WI38 (cell line): ENCODE results near the gene SPEM2.

Experiments used
- H3K4me3 ChIP-seq: 2 replicates; pipeline ENCODE4 v1.5.1; 2011; ENCODE audit warnings: low read depth, mild to moderate bottlenecking, control low read depth, low read length
- TF ChIP-seq, protein P1 (sequence below): IDR thresholded peaks from 2 replicates; pipeline ENCODE4 v1.5.1; 2012; ENCODE audit warnings: low read depth, mild to moderate bottlenecking, control low read depth, low read length

SPEM2 gene

GRCh38 chr17:7405350-7406234, 19.8 kb upstream of the SPEM2 start:
- TF ChIP-seq, protein P1, sequence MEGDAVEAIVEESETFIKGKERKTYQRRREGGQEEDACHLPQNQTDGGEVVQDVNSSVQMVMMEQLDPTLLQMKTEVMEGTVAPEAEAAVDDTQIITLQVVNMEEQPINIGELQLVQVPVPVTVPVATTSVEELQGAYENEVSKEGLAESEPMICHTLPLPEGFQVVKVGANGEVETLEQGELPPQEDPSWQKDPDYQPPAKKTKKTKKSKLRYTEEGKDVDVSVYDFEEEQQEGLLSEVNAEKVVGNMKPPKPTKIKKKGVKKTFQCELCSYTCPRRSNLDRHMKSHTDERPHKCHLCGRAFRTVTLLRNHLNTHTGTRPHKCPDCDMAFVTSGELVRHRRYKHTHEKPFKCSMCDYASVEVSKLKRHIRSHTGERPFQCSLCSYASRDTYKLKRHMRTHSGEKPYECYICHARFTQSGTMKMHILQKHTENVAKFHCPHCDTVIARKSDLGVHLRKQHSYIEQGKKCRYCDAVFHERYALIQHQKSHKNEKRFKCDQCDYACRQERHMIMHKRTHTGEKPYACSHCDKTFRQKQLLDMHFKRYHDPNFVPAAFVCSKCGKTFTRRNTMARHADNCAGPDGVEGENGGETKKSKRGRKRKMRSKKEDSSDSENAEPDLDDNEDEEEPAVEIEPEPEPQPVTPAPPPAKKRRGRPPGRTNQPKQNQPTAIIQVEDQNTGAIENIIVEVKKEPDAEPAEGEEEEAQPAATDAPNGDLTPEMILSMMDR = no peak
- H3K4me3 ChIP-seq = peak overlapping the region; percentile 75

- TF ChIP-seq, protein P1 = no peak
- H3K4me3 ChIP-seq = peak overlapping the region; percentile 75
These were observed 19.1 kb upstream of the SPEM2 start for GRCh38 chr17:7406235-7406825.

- H3K4me3 ChIP-seq = no peak overlapping the region
- TF ChIP-seq, protein P1 = no peak
These were observed 18.3 kb upstream of the SPEM2 start for GRCh38 chr17:7407082-7407481.

DNA sequence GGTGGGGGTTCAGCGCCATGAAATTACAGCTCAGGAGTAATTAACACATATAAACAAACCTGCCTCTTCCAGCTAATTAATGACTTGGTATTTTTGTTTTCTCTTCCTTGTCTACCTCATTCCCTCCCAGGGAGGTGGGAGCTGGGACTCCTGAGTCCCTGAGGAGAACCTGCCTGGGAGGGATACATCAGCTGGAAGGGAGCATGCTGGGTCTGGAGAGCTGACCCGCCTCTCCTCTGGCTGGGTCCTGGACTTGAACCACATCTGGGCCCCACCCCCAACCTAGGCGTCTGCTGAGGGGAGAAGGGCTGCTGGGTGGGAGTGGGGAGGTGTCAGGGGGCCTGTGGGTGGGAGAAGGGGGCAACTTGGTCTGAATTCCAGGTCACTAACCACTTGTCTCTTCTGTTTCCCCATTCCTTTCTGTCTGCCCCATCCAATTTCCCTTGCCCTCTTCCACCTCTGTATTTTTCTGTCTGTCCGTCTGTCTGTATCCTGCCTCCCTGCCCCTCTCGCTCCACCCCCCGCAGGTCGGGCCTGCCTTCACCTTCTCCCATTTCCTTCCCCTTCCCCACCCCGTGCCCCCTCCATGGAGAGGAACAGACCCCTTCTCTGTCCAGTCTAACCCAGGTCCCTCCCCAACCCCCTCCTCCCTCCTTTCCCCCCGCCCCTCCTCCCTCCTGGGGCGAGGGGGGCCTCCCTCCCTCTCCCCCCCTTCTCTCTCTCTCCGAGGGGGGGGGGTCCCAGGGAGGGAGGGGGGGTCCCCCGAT, 17.7 kb upstream of the SPEM2 start, which contains the start of gene NLGN2:
Gene NLGN2 (plus strand): TSS at position 361 of the 767 bp plus-strand sequence. CDS start 411 bp downstream, outside the sequence.
- no peak within 1 kb of the TSS for H3K4me3 ChIP-seq
- TF ChIP-seq, protein P1 = no peak

DNA sequence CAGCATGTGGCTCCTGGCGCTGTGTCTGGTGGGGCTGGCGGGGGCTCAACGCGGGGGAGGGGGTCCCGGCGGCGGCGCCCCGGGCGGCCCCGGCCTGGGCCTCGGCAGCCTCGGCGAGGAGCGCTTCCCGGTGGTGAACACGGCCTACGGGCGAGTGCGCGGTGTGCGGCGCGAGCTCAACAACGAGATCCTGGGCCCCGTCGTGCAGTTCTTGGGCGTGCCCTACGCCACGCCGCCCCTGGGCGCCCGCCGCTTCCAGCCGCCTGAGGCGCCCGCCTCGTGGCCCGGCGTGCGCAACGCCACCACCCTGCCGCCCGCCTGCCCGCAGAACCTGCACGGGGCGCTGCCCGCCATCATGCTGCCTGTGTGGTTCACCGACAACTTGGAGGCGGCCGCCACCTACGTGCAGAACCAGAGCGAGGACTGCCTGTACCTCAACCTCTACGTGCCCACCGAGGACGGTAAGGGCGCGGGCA, 17.1 kb upstream of the SPEM2 start:
- TF ChIP-seq, protein P1 = no peak
- H3K4me3 ChIP-seq = no peak overlapping the region

GRCh38 chr17:7408863-7409262, 16.6 kb upstream of the SPEM2 start:
- H3K4me3 ChIP-seq = no peak overlapping the region
- TF ChIP-seq, protein P1 = no peak
